T-helper 2 cell treated with Interferon-gamma antibody and Interleukin-4, amounts not matched to agents 5 μg/mL and 100 μg/mL, for 36 hours (primary cell): Measurements from ENCODE around the gene INHBE.

Source experiments
- DNase-seq: peaks from one replicate; pipeline ENCODE4 v3.0.0; 2021; ENCODE audit warnings: low spot score
- H3K27ac Mint-ChIP-seq: one replicate; pipeline ENCODE4 v1.8.0; 2021; ENCODE audit warnings: mild to moderate bottlenecking, mixed read lengths
- H3K27me3 Mint-ChIP-seq: one replicate; pipeline ENCODE4 v1.8.0; 2021; ENCODE audit warnings: low read depth, mixed read lengths
- H3K36me3 Mint-ChIP-seq: one replicate; pipeline ENCODE4 v1.8.0; 2021; ENCODE audit warnings: low read depth, mixed read lengths
- H3K4me1 Mint-ChIP-seq: one replicate; pipeline ENCODE4 v1.8.0; 2021; ENCODE audit warnings: low read depth, mixed read lengths
- H3K4me3 Mint-ChIP-seq: one replicate; pipeline ENCODE4 v1.8.0; 2022; ENCODE audit warnings: mild to moderate bottlenecking, moderate library complexity, mixed read lengths
- H3K9me3 Mint-ChIP-seq: one replicate; pipeline ENCODE4 v1.8.0; 2021; ENCODE audit warnings: mixed read lengths

Gene INHBE

DNA sequence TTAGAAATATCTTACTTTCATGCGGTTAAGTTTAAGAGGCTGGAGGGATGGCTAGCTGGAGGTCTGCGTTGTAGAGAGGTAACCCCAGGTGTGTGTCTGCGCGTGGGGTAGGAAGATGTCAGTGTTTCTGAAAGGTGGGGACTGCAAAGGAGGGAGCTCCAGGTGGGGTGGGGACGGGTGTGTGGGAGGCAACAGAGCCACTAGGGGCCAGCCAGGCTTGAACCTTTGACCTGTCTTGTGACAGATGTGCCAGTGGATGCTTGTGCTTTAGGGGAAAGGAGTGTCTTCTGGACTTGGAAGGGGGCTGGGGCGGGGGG is 5.3 kb downstream of the INHBE start:
- no peaks in the 10 kb centered on the region for H3K9me3 Mint-ChIP-seq
- peaks cover 38% of the 10 kb centered on the region for H3K4me1 Mint-ChIP-seq
- peak overlapping the region; percentile 80 for H3K4me3 Mint-ChIP-seq
- H3K27ac Mint-ChIP-seq: peak overlapping the region; percentile 35
- H3K36me3 Mint-ChIP-seq: no peaks in the 10 kb centered on the region
- H3K27me3 Mint-ChIP-seq: peaks cover 16% of the 10 kb centered on the region
- DNase-seq: no peak

DNA sequence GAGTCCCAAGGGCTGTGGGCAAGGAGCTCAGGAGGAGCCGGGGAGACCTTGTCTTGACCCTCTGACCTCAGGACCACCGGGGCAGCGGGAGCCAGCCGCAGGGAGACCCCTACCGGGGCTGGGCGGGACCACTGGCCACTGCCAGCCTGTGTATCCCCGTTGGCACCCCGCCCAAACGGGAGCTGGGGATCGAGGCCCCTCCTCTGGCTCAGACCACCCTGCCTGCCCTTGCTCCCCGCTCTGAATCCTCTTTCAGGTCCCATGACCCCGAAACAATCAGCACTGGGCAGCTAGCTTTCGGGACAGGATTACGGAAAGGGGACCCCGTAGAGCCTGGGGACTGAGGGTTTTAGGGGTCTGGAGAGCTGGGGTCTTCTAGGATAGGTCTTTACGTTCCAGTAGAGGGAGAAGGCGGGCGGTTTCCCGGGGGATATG is 5.8 kb downstream of the INHBE start:
- no peak for DNase-seq
- Mint-ChIP-seq H3K4me1 (peaks cover 38% of the 10 kb centered on the region), H3K27me3 (peaks cover 16% of the 10 kb centered on the region), H3K27ac (peak overlapping the region; percentile 39), H3K9me3 (no peaks in the 10 kb centered on the region), H3K4me3 (peak overlapping the region; percentile 88), H3K36me3 (peaks cover under 1% of the 10 kb centered on the region)

DNA sequence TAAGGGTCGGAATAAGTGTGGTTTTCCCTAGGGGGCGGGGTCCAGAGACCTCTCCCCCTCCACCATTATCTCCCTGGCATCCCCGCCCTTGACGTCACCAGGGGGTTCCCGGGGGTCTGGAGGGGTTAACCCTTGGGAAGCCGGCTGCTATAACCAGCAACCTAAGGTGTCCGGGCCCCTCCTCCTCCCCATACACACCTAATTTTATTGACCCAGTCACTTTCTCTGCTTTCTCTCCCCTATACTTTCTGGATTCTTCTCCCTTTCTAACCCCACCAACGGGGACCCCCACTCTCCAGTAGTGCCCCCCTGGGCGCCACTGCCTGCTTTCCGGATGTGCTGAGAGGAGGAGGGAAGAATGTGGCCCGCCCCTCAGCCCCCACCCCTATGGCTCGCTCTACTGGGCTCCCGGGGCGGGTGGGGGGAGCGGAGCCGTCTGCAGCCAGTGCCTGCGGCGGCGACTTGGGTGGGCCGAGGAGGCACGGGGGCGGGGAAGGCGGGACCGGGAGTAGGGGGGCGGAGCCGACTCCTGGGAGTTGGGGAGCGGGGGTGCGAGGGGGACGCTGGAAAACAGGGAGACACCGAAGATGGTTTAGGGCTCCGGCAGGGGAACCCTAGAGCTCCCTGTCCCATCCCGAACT is 6.3 kb downstream of the INHBE start:
- Mint-ChIP-seq H3K27me3 (peaks cover 16% of the 10 kb centered on the region), H3K9me3 (no peaks in the 10 kb centered on the region), H3K36me3 (peaks cover 3% of the 10 kb centered on the region), H3K4me1 (peaks cover 35% of the 10 kb centered on the region), H3K27ac (no peak overlapping the region), H3K4me3 (peak overlapping the region; percentile 88)
- peak; percentile 19 for DNase-seq

DNA sequence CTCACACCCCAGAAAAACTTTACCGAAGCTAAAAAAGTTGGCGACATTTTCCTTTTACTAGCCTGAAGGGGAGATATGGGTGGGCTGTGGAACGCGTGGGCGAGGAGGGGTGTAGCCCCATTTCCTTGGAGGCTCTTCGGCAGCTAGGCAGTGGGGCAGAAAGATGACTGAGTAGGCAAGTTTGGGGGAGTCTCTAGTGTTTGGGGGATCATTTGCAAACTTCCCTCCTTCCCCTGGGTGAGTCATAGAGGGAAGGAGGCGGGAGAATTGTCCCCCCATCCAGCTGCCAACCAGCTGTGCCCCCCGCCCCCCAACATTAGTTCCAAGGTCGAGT is 6.8 kb downstream of the INHBE start:
- peaks cover 35% of the 10 kb centered on the region for H3K4me1 Mint-ChIP-seq
- peak overlapping the region; percentile 88 for H3K4me3 Mint-ChIP-seq
- no peak overlapping the region for H3K27ac Mint-ChIP-seq
- DNase-seq: peak; percentile 7
- peaks cover 3% of the 10 kb centered on the region for H3K36me3 Mint-ChIP-seq
- no peaks in the 10 kb centered on the region for H3K9me3 Mint-ChIP-seq
- peaks cover 16% of the 10 kb centered on the region for H3K27me3 Mint-ChIP-seq

DNA sequence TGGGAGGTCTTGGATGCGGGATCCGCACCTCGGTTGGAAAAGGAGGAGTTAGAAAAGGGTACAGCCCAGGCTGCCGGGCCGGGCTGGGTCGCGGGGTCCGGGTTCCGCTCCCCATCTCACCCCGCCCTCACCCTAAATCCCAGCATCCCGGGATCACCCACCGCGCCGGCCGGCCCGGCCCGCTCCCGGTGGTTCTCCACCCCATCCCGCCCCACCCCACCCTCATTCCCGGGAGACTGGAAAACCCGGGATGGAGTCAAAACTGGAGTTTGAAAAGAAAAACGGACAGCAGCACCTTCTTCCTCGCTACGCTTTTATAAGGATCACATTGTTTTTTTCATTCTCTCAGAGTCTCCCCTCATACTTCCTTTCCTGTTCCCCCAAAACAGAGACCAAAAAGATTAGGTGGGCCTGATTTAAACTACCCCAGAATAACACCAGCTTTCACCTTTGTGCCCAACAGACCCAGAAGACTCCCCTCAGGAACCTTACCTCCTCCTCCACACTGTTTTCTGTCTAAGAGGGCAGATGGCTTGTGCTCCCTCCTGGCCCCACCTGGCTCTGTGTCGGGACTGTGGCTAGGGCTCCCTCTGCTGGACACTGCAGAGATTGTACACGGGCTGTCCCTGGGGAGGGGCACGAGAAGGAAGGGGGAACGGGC is 7.3 kb downstream of the INHBE start:
- peak overlapping the region; percentile 62 for H3K27ac Mint-ChIP-seq
- no peaks in the 10 kb centered on the region for H3K9me3 Mint-ChIP-seq
- peak overlapping the region; percentile 88 for H3K4me3 Mint-ChIP-seq
- H3K36me3 Mint-ChIP-seq: peaks cover 6% of the 10 kb centered on the region
- peaks cover 35% of the 10 kb centered on the region for H3K4me1 Mint-ChIP-seq
- peaks cover 16% of the 10 kb centered on the region for H3K27me3 Mint-ChIP-seq
- peak; percentile 86 for DNase-seq

DNA sequence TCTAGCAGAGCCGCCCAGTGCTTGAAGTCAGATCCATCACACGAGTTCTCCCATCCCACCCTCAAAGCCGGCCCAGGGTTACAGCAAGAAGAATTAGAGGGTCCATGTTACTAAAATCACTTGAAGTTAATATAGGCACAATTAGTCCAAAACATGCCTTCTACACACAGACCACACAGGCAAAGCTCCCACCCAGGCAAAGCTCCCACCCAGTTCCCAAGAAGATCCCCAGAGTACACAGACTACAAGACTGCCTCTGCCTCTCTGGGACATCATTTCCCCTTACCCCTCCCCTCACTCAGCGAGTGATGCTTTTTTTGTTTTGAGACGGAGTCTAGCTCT is 7.8 kb downstream of the INHBE start:
- H3K9me3 Mint-ChIP-seq: no peaks in the 10 kb centered on the region
- H3K4me3 Mint-ChIP-seq: peak overlapping the region; percentile 88
- peaks cover 10% of the 10 kb centered on the region for H3K36me3 Mint-ChIP-seq
- H3K27me3 Mint-ChIP-seq: peaks cover 16% of the 10 kb centered on the region
- DNase-seq: no peak
- peak overlapping the region; percentile 62 for H3K27ac Mint-ChIP-seq
- H3K4me1 Mint-ChIP-seq: peaks cover 35% of the 10 kb centered on the region

DNA sequence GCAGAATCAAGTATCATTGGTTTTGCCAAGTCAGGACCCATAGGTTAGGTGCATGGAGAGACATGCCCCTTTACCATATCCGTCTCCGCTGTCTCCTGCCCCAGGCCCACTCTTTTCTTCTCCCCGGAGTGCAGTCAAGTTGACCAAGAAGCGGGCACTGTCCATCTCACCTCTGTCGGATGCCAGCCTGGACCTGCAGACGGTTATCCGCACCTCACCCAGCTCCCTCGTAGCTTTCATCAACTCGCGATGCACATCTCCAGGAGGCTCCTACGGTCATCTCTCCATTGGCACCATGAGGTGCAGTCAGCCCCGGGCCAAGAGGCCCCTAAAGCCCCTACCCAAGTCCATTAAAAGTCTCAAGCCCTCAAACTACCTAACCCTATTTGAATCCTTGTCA is 9.5 kb downstream of the INHBE start:
- no peak overlapping the region for H3K27ac Mint-ChIP-seq
- peaks cover 25% of the 10 kb centered on the region for H3K4me1 Mint-ChIP-seq
- H3K4me3 Mint-ChIP-seq: no peak overlapping the region
- peaks cover 16% of the 10 kb centered on the region for H3K27me3 Mint-ChIP-seq
- H3K9me3 Mint-ChIP-seq: no peaks in the 10 kb centered on the region
- DNase-seq: no peak
- peaks cover 19% of the 10 kb centered on the region for H3K36me3 Mint-ChIP-seq

DNA sequence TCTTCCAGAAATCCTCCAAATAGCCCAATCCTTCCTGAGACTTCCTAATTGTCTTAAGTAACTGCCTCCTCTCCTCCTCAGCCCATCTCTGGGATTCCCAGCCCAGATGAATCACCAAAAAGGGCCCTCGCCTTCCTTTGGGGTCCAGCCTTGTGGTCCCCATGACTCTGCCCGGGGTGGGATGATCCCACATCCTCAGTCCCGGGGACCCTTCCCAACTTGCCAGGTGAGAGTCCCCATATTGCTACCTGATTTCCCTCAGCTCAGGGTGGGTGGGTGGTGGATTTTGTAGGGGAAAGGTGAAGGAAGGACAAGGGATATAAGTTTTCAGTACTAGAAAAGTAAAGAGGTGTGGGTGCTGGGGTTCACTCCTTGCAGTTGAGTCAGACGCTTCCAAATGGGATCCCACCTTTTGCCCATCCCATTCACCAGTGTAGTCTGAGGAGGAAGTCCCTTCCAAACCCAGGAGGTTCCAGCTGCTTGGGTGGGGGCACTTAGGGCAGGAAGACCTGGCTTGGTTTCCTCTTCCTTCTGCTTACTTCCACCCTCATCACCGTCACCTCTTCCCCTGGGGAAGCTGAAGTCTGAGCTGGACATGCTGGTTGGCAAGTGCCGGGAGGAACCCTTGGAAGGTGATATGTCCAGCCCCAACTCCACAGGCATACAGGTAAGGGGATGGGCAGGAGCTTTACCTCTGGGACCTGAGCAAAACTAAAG is 10.1 kb downstream of the INHBE start:
- H3K4me3 Mint-ChIP-seq: no peak overlapping the region
- H3K27me3 Mint-ChIP-seq: peaks cover 15% of the 10 kb centered on the region
- H3K27ac Mint-ChIP-seq: no peak overlapping the region
- H3K9me3 Mint-ChIP-seq: no peaks in the 10 kb centered on the region
- no peak for DNase-seq
- H3K36me3 Mint-ChIP-seq: peaks cover 22% of the 10 kb centered on the region
- H3K4me1 Mint-ChIP-seq: peaks cover 23% of the 10 kb centered on the region

DNA sequence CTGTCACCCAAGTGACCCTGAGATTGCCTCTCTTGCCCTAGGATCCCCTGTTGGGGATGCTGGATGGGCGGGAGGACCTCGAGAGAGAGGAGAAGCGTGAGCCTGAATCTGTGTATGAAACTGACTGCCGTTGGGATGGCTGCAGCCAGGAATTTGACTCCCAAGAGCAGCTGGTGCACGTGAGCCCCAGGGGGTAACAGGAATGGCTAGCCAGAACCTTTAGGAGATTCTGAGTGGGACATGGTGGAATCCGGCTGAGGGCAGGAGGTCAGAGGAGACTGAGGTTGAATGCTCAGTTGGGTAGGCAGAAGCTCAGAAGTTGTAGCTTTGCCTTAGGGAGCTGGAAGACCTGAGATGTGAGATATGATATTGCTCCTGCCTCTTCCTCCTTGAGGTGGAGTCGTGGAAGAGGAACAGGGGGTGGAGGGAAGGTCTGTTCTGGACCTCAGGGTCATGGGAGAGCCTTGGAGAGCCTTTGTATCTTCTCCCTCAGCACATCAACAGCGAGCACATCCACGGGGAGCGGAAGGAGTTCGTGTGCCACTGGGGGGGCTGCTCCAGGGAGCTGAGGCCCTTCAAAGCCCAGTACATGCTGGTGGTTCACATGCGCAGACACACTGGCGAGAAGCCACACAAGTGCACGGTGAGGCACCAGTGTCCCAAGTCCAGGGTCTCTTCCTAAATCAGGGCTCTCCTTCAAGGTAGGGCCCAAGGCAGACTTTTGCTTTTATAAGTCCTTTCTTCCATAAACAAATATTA is 10.8 kb downstream of the INHBE start:
- Mint-ChIP-seq H3K36me3 (peaks cover 24% of the 10 kb centered on the region), H3K27ac (no peak overlapping the region), H3K27me3 (peaks cover 10% of the 10 kb centered on the region), H3K9me3 (no peaks in the 10 kb centered on the region), H3K4me1 (peaks cover 19% of the 10 kb centered on the region), H3K4me3 (no peak overlapping the region)
- no peak for DNase-seq

DNA sequence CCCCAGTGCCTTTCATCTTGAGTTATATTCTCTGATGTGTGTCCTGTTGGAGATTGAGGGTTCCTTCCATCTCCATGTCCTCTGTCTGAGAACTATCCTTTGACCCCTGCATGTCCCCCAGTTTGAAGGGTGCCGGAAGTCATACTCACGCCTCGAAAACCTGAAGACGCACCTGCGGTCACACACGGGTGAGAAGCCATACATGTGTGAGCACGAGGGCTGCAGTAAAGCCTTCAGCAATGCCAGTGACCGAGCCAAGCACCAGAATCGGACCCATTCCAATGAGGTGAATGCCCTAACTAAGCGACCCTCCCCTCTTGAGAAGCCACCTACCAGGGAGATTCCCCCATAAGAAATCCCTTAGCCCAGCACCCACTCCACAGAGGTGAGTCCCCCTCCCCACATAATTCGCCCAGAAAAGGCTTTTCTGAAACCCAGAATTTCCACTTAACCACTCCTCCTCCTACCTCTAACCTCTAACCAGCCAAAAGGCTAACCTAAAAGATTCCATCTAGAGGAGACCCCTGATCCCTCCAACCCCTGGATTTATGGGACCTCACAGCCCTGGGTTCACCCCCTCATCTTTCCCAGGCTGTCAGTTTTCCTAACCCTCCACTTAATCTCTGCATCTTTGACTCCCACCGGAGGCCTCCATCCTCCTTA is 12.2 kb downstream of the INHBE start:
- Mint-ChIP-seq H3K36me3 (peaks cover 32% of the 10 kb centered on the region), H3K27ac (no peak overlapping the region), H3K4me3 (no peak overlapping the region), H3K9me3 (no peaks in the 10 kb centered on the region), H3K27me3 (peaks cover 3% of the 10 kb centered on the region), H3K4me1 (peaks cover 19% of the 10 kb centered on the region)
- DNase-seq: no peak

DNA sequence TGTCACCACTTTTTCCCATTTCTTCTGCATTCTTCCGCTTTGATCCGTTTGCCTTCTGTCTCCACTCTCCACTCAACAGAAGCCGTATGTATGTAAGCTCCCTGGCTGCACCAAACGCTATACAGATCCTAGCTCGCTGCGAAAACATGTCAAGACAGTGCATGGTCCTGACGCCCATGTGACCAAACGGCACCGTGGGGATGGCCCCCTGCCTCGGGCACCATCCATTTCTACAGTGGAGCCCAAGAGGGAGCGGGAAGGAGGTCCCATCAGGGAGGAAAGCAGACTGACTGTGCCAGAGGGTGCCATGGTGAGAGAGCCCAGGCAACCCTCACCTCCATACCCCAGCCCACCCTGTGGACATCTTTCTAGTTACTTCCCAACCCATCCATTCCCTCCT is 12.8 kb downstream of the INHBE start:
- Mint-ChIP-seq H3K4me3 (no peak overlapping the region), H3K9me3 (no peaks in the 10 kb centered on the region), H3K27ac (no peak overlapping the region), H3K4me1 (peaks cover 17% of the 10 kb centered on the region), H3K36me3 (peaks cover 38% of the 10 kb centered on the region), H3K27me3 (no peaks in the 10 kb centered on the region)
- no peak for DNase-seq

DNA sequence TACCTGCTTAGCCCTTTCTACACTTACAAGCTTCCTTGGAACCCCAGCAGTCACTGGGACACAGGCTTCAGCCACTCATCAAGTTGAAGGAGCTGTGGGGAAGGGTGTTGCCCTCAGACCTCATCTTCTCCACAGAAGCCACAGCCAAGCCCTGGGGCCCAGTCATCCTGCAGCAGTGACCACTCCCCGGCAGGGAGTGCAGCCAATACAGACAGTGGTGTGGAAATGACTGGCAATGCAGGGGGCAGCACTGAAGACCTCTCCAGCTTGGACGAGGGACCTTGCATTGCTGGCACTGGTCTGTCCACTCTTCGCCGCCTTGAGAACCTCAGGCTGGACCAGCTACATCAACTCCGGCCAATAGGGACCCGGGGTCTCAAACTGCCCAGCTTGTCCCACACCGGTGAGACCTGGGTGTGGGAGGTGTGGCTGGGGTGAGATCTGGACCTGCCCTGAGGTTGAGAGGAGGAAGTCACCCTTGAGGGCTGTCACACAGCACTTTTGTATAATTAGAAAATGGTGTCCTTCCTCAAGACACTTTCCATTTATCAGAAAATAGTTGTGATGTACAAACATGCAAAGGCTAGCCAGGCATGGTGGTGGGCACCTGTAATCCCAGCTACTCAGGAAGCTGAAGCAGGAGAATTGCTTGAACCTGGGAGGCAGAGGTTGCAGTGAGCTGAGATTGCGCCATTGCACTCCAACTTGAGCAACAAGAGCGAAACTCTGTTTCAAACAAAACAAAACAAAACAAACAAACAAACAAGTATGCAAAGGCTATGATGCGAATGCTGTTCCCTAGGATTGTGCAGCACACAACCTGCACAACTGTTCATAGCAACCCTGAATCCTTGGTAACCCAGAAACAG is 14.4 kb downstream of the INHBE start:
- Mint-ChIP-seq H3K27me3 (no peaks in the 10 kb centered on the region), H3K36me3 (peaks cover 50% of the 10 kb centered on the region), H3K27ac (no peak overlapping the region), H3K4me3 (no peak overlapping the region), H3K4me1 (peaks cover 20% of the 10 kb centered on the region), H3K9me3 (no peaks in the 10 kb centered on the region)
- no peak for DNase-seq
